ENCODE measurements around the gene MGAM2. TPM values are rescaled to one million over a fixed set of nuclear protein-coding genes. Genes with fewer than 3 reads are reported as not detected.

Gene MGAM2
- total RNA-seq, 2 experiments from 2014 or later: not detected

DNA sequence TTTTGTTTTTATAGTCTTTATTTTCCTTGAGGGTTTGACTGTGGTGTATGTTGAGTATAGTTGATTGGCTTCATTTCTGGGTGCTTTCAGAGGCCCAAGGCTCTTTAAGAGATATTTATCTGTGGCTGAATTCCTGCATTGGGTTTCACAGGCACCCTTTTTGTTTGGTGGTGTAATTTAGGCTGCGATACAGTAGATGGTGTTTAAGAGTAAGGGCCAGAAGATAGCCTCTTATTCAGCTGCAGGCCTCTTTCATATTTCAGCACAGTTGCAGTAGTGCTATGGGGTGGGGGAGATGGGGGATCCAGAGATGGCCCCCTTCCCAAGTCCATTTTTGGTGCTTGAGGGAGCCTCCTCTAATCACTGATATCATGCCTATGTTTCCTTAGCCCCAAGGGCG lies 69.7 kb downstream of the MGAM2 start:
- DNase-seq (ENCODE audit: low spot score): no peak
- Histone ChIP-seq H3K9me3 (ENCODE audit: low read length) (no peaks in the 10 kb centered on the region), H3K4me1 (ENCODE audit: insufficient read depth, low read length, poor library complexity, severe bottlenecking) (no peaks in the 10 kb centered on the region), H3K79me2 (ENCODE audit: insufficient read depth, low read depth, low read length) (no peaks in the 10 kb centered on the region), H2AFZ (ENCODE audit: low read length) (no peak overlapping the region), H3K4me3 (ENCODE audit: low read depth, low read length, poor library complexity, severe bottlenecking) (no peak overlapping the region), H3K27ac (ENCODE audit: low read depth, low read length, poor library complexity, severe bottlenecking) (no peak overlapping the region), H3K36me3 (ENCODE audit: insufficient read depth, low read length) (no peaks in the 10 kb centered on the region), H3K4me2 (ENCODE audit: low read length) (no peak overlapping the region), H3K9me2 (ENCODE audit: insufficient read depth, low read length) (no peaks in the 10 kb centered on the region; the same call in 1 of the 2 replicates), H4K20me1 (ENCODE audit: insufficient read depth, low read length) (no peaks in the 10 kb centered on the region)
- TF ChIP-seq CTCF (conservative IDR thresholded peaks at IDR 0.05; ENCODE audit: low read length) (no peak), EZH2phosphoT487 (IDR thresholded peaks at IDR 0.05; ENCODE audit: borderline replicate concordance, low read depth, low read length) (no peak)
- intact Hi-C loops (cut with micrococcal nuclease; ENCODE audit: unreplicated experiment): no loop called here
- POLR2A ChIA-PET: no interaction called here
- BruUV-seq (replicated peaks): no TSS peak
- CTCF ChIA-PET (ENCODE audit: unreplicated experiment): no interaction called here

GRCh38 chr7:142181966-142182365 lies 70.4 kb downstream of the MGAM2 start:
- Histone ChIP-seq H3K4me1 (ENCODE audit: insufficient read depth, low read length, poor library complexity, severe bottlenecking) (no peaks in the 10 kb centered on the region), H4K20me1 (ENCODE audit: insufficient read depth, low read length) (no peaks in the 10 kb centered on the region), H3K4me2 (ENCODE audit: low read length) (no peak overlapping the region), H3K27ac (ENCODE audit: low read depth, low read length, poor library complexity, severe bottlenecking) (no peak overlapping the region), H3K9me2 (ENCODE audit: insufficient read depth, low read length) (no peaks in the 10 kb centered on the region; the same call in 1 of the 2 replicates), H3K9me3 (ENCODE audit: low read length) (no peaks in the 10 kb centered on the region), H3K4me3 (ENCODE audit: low read depth, low read length, poor library complexity, severe bottlenecking) (no peak overlapping the region), H3K79me2 (ENCODE audit: insufficient read depth, low read depth, low read length) (no peaks in the 10 kb centered on the region), H2AFZ (ENCODE audit: low read length) (no peak overlapping the region), H3K36me3 (ENCODE audit: insufficient read depth, low read length) (no peaks in the 10 kb centered on the region)
- ChIA-PET CTCF (ENCODE audit: unreplicated experiment) (no interaction called here), POLR2A (no interaction called here)
- intact Hi-C loops (cut with micrococcal nuclease; ENCODE audit: unreplicated experiment): no loop called here
- no TSS peak for BruUV-seq (replicated peaks)
- DNase-seq (ENCODE audit: low spot score): no peak
- no peak for TF ChIP-seq EZH2phosphoT487 (IDR thresholded peaks at IDR 0.05; ENCODE audit: borderline replicate concordance, low read depth, low read length)

- intact Hi-C loops (cut with micrococcal nuclease; ENCODE audit: unreplicated experiment): no loop called here
Observed at GRCh38 chr7:142185069-142185468, 73.6 kb downstream of the MGAM2 start.

More at GRCh38 chr7:142185069-142185468, 73.6 kb downstream of the MGAM2 start:
- TF ChIP-seq EZH2phosphoT487 (IDR thresholded peaks at IDR 0.05; ENCODE audit: borderline replicate concordance, low read depth, low read length) (no peak), CTCF (conservative IDR thresholded peaks at IDR 0.05; ENCODE audit: low read length) (no peak)
- BruUV-seq (replicated peaks): no TSS peak
- no peaks in the 10 kb centered on the region for H3K9me3 ChIP-seq (ENCODE audit: low read length)
- ChIA-PET CTCF (ENCODE audit: unreplicated experiment) (interaction anchor here (0.6 kb wide), 1 partner anchor 63 kb away, joined by 3 read pairs; no protein-coding TSS in a partner anchor), POLR2A (no interaction called here)
- no peaks in the 10 kb centered on the region for H3K9me2 ChIP-seq (ENCODE audit: insufficient read depth, low read length)
- no peaks in the 10 kb centered on the region for H3K36me3 ChIP-seq (ENCODE audit: insufficient read depth, low read length)
- no peak overlapping the region for H3K27ac ChIP-seq (ENCODE audit: low read depth, low read length, poor library complexity, severe bottlenecking)
- no peak overlapping the region for H3K4me2 ChIP-seq (ENCODE audit: low read length)
- DNase-seq (ENCODE audit: low spot score): no peak
- H4K20me1 ChIP-seq (ENCODE audit: insufficient read depth, low read length): no peaks in the 10 kb centered on the region
- H2AFZ ChIP-seq (ENCODE audit: low read length): no peak overlapping the region
- no peaks in the 10 kb centered on the region for H3K79me2 ChIP-seq (ENCODE audit: insufficient read depth, low read depth, low read length)
- no peaks in the 10 kb centered on the region for H3K4me1 ChIP-seq (ENCODE audit: insufficient read depth, low read length, poor library complexity, severe bottlenecking)
- no peak overlapping the region for H3K4me3 ChIP-seq (ENCODE audit: low read depth, low read length, poor library complexity, severe bottlenecking)
